Islet of Langerhans (tissue), 1 donor: Measurements from ENCODE around the gene ULK2.
"Not testable (repeated sequence)": the region's sequence is repeated elsewhere in the genome, so short reads cannot be mapped to it uniquely, and the experiment has no call there.

ENCODE experiments used
- FAIRE-seq: peaks from one replicate; lab custom pipeline; 2011; peaks lifted over from hg19 to GRCh38; lab: Jason Lieb, UNC

Gene ULK2

DNA sequence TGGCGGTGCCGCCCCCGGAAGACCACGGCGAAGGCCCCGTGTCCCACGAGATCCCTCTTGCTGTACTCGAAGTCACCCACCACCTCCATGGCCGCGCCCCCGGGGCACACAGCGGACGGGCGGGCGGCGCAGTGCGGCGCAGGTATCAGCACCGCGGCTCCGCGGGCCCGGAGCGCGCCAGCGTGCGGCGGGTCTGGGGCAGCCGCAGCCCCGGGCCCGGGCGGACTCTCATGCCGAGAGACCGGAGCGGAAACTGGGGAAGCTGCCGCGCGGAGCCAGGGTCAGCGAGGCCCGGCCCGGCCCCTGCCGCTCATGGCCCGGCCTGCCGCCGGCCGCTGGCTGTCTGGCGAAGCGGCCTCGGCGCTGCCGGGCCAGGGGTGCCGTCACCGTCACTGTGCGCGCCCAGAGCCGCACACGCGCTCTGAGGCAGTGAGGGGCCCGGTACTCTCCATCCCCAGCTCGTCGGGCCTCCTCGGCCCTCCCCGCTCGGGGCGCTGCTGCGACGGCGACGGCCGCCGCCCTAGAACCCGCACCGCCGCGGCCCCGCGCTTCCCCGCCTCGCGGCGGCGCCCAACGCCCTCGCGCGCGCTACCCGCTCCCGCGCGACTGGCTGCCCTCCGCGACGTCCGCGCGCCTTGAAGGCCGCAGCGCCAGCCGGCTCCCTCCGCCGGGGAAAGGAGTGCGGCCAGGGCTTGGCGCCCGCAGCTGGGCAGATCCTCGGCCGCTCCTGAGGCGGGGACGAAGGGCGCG is at the start of gene ULK2:
Gene ULK2 (minus strand): TSS at position 608 of the 750 bp plus-strand sequence. CDS start 519 bp downstream, at position 89.
- FAIRE-seq, result no peak

DNA sequence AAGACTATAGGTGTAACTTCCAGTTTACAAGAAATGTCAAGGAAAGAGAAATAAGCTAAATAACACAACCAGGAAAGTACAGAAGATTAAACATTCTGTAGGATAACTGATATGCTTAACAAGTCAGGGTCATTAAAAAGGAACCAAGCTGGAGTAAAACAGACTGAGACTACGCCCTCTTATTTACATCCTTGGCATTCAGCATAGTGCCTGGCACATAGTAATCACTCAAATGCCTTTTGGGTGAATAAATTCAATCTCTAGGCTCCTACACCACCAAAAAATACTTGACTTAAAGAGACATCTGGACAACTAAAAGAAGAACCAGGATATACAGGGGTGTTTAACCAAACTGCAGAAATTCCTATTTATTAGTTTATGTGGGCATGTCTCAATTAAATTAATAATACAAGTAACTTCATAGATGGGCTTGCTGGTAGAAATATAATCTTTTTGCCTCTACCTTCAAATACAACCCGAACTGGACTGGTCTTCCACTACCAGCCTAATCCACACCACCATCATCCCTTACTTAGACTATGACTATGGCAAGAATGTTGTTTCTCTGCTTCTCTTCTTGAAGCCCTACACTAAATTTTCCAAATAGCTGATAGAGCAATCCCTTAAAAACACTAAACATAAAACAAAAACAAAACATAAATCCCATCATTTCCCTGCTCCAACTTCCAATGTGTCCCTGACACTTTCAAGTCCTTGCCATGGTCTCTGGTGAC is 47.7 kb upstream of the ULK2 start:
- no peak for FAIRE-seq

DNA sequence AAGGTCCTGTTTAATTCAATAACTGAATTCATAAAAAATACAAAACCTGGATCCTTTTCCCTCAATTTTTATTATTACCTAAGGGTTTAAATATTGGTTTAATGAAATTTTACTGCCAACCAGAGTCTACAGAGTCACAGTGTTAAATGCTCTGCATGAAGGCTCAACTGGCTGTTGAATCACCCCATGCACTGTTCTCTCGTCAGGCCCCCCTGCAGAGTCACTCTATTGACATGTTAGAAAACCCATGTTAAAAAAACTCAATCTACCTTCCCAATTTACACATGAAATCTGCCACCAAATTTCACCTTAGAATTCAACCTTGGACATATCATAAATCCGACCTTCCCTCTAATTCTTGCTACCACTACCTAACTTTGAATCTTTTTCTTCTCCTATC is 43.3 kb upstream of the ULK2 start:
- no peak for FAIRE-seq

DNA sequence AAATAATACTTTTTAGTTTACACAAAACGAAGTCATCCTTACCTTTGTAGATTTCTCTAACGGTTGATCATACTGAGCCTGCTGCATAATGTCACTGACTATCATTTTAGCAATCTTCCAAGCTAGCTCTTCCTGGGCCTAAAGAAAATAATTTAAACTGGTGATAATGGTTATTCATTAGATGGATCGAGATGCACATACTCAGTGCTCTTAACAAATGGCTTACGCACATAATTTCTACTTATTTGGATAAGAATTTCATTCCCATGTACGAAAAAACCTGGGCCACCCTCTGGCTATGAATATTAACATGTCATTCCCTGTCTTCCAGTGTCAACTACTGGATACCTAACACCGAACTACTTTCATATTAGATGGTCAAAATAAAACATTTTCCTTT is 41.4 kb upstream of the ULK2 start:
- FAIRE-seq, result no peak

DNA sequence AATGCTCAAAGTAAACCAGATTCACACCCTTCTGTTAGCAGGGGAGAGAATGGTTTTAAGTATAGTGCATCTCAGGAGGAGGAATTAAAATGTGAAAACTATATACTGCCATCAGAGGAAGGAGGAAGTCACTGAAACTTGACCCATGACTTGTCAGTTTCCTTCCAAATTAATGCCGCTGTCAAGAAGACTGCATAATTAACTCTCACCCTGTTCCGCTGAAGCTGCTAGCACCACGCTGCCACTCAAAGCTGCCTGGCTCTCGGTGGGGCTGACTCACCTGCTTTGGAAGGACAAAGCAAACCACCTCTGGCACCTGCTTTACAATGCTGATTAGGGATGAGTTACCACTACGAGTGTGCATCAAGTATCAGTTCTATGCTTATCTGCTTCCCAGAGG is 37.8 kb upstream of the ULK2 start:
- FAIRE-seq, result no peak

DNA sequence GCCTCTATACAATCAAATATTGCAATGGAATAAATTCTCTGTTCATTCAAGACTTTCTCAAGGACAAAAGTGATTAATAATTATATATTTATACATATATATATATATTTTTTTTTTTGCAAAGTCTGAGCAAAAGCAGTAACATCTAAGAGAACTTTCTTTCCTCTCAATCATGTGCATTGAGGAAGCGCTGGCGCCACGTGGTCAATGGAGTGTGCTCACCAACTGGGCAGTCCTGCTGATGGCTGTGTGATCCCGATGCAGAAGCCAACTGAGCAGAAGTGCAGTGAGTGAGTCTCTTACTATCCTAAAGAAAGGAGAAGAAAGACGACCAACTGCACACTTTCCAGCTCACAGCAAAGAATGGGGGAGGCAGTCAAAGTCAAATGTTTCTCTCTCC is 37.2 kb upstream of the ULK2 start:
- FAIRE-seq, result no peak

DNA sequence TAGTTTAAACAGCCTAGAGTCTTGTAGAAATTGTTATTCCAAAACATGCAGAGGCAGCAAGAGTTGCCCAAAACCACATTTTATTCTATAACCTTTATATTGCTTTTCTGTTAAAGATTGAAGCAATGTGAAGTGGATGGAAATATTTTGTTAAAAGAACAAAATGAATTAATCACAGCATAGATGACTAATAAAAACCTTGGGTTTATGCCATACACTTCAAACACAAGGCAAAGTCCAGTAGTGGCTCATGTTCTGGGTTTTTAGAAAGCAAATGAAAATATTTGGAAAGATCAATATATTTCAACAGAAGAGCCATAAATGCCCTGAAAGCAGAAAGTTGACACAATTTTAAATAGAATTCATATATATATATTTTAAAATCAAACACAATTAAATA is 36.7 kb upstream of the ULK2 start:
- no peak for FAIRE-seq

DNA sequence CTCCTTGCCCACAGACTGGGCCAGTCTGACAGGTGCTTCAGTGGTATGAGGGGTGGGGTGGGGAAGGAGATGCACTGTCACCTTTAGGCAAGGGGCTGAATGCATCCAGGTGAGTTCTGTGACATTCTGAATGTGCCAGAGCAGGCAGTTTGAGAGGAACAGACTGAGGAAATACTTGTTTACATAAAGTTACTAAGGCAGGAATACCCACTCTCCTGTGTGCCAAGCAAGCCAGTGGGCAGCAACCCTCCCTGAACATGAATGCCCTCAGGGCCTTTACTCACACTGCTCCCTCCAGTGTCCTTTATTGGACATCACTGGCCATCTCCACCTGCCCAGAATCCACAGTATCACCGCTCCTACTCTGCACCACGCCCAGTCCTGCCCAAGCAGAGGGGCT is 33.1 kb upstream of the ULK2 start:
- FAIRE-seq, result no peak

DNA sequence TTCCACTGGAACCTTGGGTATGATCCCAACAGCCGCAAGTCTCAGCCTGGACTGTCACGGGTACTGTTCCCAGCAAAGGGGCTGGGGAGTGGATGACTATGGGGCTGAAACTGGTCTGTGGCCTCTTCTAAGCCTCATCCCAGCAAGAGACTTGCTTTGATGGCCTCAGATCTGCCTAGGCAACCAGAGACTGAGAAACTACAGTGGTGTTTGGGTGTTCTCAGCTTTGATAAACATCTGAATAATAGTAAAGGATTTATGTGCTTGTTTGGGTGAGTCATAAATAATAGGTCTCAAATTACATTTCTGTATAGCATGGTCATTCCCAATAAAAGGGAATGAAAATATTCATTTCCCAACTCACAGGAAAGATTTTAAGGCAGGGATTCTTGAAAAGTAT is 30.2 kb upstream of the ULK2 start:
- FAIRE-seq, result no peak

DNA sequence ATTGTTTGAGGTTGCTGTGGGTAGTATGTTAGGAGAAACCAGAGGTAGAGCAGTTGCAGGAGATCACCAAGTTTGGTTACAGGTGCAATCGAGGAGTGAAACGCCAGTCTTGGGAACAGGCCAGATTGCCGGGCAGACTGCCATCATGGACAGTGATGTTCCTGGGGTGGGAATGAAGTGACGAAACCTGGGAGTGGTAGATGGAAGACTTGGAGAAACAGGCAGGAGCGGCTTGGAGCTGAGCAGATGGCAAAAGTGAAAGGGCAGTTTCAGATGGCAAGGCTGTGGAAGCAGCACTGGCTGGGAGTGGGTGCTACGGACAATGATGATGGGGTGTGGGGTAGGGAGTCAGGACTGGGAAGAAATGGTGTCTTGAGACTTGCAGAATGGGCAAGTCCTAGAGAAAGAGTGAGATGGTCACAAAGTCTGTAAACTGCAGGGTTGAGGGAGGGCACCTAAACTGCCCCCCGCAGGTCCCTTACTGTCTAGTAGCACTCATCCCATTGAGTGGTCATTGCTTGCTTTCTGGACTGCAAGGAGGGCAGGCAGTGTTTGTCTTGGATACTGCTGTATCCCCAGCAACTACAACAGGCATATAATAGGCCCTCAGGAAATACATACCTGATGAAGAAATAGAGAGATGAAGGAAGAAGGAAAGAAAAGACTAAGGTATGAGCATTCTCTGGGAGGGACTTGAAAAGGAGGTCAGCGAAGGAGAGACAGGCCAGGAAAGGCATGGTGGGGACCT is 29.5 kb upstream of the ULK2 start:
- FAIRE-seq, result no peak

DNA sequence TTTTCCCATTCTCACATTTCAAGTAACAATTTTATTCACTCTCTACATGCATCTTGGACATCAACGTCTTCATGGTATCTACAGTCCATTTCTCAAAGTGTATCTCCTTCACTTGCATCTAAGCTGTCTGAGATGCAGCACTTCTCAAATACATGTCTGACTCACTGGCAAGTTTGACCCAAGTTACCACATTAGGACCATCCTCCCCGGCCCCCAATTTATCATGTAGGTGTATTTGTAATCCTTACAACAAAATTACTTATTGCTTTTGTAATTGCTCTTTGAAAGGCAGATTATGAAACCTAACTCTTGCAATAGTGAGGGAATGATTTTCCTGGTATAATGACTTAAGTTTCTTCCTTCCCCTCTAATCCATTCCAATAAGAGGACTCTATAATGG is 28.9 kb upstream of the ULK2 start:
- no peak for FAIRE-seq

DNA sequence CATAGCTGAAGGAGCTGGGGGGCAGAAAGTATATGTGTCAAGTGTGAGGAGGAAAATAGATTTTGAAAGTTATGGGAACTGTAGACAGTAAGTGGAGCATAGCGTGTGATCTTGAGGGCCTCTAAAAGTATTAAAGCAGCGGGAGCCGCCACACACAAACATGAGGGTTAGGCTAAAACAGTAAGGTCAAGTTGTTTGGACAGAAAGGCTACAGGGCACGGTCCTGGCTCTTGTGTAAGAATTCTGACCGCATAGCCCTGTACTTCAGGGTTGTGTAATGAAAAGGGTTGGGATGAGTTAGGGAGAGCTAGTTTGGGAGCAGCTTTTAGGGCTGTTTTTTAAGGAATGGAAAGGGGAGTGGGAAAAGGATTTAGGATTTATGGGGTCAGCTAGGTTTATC is 22.8 kb upstream of the ULK2 start:
- FAIRE-seq, result not testable (repeated sequence)

DNA sequence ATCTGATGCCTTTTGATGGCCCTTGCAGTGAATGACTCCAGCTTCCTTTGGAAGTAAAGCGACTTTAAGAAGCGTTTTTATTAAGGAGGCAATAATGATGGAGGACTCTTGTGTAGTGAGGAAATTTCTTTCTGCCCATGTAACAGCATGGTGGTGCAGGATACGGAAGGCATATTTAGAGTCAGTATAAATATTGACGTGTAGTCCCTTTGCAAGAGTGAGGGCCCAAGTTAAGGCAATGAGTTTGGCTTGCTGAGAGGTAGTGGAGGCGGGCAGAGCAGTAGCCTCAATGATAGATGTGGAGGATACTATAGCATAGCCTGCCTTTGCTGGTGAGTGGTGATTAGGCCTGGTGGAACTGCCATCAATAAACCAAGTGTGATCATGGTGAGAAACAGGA is 22.3 kb upstream of the ULK2 start:
- not testable (repeated sequence) for FAIRE-seq

DNA sequence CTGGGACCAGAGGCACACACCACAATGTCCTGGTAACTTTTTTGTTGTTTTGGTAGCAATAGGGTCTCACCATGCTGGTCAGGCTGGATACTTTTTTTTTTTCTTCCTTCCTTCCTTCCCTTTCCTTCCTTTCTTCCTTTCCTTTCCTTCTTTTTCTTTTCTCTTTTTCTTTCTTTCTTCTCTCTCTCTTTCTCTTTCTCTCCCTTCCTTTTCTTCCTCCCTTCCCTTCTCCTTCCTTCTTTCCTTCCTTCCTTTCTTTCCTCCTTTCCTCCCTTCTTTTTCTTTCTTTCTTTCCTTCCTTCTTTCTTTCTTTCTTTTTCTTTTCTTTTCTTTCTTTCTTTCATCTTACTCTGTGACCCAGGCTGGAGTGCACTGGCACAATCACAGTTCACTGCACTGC is 18.4 kb upstream of the ULK2 start:
- no peak for FAIRE-seq

DNA sequence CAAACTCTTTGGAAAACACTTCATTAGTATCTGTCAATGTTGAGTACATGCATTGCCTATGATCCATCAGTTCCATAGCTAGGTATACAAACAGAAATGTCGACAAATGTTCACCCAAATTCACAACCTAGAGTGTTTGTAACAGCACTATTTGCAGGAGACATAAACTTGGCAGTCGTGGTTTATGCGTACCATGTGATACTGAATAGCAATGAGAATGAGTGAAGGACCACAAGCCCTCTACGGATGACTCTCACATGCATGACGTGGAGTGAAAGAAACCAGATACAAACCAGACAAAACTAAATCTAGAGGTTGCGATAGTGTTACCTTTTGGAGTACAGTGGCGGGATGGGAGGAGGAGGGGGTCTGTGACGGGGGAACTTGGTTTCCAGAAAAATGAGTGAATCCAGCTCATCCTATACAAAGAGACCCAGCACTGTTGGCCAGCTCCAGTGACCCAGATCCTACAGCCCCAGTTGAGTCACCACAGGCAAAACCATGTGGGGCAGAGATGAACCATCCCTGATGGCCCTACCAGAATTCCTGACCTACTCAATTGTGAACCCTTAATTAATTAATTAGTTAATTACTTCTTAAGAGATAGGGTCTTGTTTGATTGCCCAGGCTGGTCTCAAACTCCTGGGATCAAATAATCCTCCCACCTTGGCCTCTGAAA is 15.9 kb upstream of the ULK2 start:
- no peak for FAIRE-seq

DNA sequence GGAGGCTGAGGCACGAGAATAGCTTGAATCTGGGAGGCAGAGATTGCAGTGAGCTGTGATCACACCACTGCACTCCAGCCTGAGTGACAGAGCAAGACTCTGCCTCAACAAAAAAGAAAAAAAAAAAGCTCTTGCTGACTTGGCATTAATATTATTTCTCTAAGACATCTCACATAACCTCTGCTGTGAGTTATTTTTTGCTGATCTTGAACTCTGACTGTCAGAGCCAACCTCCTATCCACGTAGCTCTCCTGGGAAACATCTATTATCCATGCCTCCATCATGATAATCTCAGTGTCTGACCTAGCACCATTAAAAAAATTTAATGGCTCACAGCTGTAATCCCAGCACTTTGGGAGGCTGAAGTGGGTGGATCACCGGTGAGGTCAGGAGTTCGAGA is 12.7 kb upstream of the ULK2 start:
- no peak for FAIRE-seq

DNA sequence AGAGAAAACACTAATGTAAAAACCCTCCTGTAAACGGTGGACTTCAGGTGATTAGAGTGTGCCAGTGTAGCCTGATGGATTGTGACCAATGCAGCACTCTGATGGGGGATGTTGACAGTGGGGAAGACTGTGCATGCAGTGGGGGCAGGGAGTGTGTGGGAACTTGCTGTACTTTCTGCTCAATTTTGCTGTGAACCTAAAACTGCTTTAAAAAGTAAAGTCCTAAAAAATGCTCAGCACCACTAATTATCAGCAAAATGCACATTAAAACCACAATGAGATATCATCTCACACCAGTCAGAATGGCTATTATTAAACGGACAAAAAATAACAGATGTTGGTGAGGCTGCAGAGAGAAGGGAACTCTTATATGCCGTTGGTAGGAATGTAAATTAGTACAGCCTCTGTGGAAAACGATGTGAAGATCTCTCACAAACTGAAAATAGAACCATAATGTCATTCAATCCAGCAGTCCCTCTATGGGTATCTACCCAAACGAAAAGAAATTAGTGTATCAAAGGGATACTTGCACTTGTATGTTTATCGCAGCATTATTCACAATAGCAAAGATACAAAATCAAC is 9.7 kb upstream of the ULK2 start:
- no peak for FAIRE-seq

DNA sequence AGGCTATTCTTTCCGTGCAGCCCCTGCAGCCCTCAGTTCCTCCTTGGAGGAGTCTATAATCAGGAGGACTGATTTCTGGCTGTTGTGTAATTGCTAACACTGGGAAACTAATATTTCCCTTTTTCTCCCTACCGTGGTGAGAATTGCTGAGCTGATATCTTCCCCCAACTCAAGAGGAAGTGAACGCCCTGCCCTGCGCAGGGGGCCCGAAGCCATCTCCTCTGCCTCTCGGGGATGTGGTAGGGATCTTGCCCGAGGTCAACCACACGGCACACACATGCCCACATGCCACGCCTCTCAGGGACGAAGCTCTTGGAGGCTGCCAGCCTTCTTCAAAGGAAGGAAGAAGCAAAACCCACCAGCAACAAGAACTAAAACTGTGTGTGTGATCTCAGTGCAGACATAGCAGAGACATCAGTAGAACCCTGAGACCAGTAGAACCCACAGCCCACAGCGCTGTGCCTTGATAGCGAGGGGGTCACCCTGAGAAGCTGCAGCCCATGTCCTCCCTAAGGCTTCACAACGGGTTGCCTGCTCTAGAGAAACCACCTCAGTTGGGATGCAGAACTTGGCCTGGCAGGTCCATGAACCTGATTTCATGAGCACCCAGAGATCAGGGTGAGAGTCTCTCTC is 8.9 kb upstream of the ULK2 start:
- FAIRE-seq, result no peak

DNA sequence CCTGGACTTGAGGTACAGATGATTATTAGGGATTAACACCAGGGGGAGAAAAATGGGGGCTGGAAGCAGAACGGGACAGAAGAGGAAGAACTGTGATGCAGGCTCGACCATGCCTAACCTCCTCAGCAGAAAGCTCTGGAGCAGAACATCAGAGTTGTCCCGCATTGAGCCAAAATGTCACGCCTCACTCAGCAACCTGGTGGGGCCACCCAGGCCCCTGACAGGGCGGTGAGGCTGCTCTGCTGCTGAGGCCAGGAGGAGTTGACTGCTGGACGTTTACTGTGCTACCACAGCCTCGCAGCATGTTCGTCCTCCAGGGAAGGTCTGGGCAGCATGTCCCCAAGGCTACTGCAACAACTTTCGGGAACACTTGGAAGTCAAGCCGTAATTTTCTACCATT is 6.5 kb upstream of the ULK2 start:
- no peak for FAIRE-seq

DNA sequence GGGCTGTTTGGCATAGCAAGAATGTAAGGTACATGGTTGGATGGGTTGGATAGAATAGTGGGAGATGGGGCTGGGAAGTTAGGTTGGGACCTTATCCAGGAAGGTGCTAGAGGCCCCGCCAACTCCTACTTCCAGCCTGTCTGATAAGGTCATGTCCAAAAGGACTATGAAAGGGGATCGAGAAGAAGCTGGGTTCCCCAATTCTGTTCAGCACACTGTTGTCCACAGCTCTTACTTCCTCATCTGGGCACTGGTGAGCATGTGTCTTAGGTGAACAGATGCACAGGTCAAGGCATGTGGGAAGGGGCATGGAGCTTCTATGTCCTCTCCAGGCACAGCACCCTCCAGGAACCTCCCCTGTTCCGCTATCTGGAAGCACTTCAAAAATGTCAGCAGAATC is 5.6 kb upstream of the ULK2 start:
- FAIRE-seq, result no peak

DNA sequence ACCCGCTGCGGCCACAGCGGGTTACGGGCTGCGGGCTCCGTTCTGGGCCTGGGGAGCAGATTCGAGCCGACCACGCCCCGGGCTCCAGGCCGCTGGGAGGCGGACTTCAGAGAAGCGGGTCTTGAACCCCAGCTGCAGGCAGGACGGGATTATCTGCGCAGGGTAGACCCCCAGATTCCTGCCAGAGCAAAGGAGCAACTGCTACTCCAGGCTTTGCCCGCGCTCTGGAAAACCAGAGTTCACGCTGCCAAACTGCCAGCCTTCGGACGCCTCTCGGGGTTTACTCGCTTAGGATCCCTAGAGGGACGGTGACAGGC is 301 bp upstream of the ULK2 start:
- FAIRE-seq, result no peak

DNA sequence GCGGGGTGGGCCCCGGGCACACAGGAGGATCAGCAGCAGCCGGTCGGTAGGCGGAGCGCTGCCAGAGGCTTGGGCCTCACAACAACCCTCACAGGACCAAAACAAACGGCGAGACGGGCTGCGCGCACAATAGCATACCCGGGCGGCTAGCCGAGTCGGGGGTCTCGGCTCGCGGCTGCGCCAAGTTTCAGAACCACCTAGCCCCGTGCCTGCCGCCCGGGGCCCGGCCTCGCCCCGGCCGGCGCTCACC is 732 bp downstream of the ULK2 start:
- FAIRE-seq, result no peak
